H54 (cell line): ENCODE data around the gene ICAM2.

ENCODE experiments used
- DNase-seq: peaks from one replicate; pipeline ENCODE4 v3.0.0; 2011; ENCODE audit warnings: low spot score, mixed read lengths; ENCODE audit not compliant: insufficient read length
- FAIRE-seq: peaks from 3 replicates; lab custom pipeline; 2011; peaks lifted over from hg19 to GRCh38; lab: Jason Lieb, UNC
- POLR2A ChIP-seq: IDR thresholded peaks from 2 replicates; pipeline ENCODE4 v1.6.1; 2011; ENCODE audit warnings: low read depth, mild to moderate bottlenecking, low read length

ICAM2 gene

DNA sequence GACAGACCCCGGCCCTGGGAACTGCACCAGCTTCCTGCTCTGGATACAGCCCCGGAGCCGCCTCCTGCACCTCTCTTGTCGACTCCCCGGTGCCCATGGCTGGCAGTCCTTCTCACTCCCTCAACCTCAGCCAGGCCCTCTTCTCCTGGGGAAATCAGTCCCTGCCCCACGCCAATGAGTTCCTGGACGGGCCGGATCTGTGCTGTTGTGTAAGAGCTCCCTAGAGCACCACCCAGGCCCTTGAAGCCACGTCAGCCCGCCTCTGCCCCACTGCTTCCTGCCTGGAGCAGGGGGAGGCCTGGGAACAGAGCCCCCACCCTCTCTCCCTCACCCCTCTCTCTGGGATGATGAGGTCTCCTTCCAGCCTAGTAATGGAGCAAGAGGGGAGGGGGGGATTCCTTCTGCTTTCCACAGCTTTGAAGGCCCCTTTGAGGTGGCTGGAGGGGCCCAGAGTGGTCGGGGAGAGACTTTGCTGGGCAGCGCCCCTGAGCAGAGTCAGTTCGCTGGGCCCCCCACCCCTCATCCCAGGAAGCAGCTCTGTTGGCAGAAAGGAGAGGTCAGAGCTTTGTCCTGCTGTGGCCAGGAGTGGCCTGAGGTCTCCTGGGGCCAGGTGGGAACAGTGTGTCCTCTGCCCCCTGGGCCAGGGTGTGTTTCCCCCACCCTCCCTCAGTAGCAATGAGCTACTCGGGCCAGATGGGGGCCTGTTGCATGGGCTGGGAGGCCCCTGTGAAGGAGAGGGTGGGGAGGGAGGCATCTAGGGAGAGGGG is 18.5 kb downstream of the ICAM2 start:
- DNase-seq (no peak), FAIRE-seq (no peak)
- no peak for TF ChIP-seq POLR2A

DNA sequence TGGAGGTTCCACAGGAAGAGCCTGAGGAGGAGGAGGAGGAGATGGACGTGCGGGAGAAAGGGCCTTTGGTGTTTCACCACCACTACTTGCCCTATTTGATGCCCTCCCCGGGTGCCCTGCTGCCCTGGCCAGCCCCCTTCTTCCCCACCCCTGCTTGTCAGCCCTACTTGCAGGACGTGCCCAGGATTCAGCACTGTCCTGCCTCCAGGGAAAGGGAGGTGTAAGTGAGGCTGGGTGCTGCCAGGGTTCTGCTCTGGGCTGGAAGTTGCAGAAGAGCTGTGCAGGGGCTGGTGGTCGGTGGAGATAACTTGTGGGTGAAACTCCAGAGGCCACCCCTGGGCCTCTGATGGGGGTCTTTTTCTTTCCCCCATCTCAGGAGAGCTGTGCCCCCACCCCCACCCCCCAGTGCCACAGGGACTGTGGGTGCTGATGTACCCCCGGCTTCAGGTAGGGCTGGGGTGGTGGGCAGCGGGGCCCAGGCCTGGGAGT is 19.3 kb downstream of the ICAM2 start:
- FAIRE-seq: no peak

DNA sequence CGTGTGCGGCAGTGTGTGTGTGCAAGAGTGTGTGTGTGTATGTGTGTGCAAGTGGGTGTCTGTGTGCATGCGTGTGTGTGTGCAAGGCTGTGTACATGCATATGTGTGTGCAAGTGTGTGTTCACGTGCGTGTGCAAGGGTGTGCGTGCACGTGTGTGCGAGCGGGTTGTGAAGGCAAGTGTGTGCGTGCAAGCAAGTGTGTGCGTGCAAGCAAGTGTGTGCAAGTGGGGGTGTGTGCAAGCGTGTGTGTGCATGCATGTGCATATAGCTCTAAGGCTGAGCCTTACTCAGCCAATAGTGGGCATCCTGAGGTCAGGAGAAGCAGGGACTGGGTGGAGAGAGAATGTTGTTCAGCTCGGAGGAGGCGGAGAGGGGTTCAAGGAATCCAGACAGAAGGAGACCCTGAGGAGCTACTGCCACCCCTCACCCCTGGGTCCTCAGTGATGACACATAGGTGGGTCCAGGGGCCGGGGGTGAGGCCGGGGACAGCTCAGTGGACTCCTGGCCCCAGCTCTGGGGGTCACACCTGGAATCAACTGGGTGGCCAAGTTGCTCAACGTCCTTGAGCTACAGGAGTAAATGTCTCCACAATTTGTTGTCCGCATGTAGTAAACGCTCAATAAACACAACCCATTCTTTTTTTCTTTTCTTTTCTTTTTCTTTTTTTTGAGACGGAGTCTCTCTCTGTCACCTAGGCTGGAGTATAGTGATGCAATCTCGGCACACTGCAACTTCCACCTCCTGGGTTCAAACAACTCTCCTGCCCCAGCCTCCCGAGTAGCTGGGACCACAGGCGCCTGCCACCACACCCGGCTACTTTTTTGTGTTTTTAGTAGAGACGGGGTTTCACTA is 20.5 kb downstream of the ICAM2 start:
- no peak for DNase-seq
- FAIRE-seq: no peak
- TF ChIP-seq POLR2A: no peak

More for the DNA sequence above, 19.3 kb downstream of the ICAM2 start:
- DNase-seq: no peak
- no peak for TF ChIP-seq POLR2A

DNA sequence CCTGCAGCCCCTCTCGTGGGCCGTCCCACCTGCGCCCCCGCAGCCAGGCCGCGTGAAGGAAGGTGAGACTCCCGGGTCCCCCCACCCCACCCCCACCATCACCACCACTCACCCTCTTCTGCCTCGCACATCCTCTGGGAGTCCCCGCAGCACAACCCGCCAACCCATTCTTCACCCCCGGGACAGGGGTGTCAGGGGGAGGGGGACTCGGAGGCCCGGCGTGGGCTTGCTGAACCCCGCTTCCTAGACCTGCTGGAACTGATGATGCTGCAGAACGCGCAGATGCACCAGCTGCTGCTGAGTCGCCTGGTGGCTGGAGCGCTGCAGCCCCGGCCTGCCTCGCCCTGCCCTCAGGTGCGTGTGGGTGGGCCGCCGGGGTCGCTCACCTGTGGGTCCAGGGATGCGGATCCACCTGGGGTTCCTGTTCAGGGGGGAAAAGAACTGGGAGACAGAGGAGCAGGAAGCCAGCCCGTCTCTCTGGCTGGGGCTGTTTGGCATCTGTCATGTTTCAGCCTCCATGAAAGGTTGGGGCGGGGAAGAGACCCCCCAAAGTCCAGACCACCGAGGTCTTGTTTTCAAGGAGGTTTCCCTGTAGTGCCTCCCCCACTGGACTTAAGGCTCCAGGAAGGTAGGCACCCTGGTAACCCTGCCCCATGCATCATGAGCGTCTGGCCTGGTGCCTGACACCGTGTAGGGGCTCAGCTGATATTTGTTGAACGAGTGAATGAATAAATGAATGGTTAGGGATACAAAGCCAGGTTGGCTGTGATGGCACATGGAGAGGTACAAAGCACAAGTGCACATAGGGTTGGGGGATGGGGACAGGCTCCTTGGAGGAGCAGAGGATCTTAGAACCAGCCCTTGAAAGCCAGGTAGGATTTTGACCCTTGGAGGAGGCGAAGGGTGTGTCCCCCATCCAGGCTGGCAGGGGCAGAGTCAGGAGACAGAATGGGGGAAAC is 21.4 kb downstream of the ICAM2 start:
- no peak for TF ChIP-seq POLR2A
- FAIRE-seq: no peak
- DNase-seq: no peak

DNA sequence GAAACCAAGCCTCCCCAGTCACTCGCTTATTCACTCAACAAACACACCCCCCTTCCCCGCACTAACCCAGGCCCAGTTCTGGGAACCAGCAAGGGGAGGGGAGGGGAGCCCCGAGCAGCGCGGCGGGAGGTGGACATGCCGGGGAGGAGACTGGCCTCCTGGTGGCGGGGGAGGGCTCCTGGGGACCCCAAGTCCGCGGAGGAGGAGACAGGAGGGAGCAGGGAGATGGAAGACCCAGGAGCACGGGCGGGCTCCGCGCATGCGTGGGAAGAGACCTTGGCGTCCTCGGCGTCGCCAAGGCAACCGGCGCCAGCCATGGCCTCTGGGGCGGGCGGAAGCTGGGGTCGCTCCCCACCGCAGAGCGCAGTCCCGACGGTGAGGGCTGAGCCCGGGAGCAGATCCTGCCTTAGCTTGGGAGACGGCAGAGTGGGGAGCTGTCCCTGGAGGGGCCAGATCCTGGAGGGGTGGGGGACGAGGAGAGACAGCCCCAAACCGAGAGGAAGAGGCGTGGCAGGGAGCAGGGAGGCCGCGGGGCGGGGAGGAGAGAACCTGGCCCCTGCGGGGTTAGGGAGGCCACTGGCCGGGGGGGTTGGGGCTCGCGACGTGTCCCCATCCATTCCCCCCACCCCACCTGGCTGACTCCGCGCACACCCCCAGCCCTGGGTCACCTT is 22.2 kb downstream of the ICAM2 start, which contains the start of gene PRR29:
Gene PRR29, plus strand, starts transcription at position 302 of the 671 bp plus-strand sequence. Its CDS starts 14 bp downstream, at position 316.
- FAIRE-seq: no peak
- DNase-seq: peak; percentile 85

DNA sequence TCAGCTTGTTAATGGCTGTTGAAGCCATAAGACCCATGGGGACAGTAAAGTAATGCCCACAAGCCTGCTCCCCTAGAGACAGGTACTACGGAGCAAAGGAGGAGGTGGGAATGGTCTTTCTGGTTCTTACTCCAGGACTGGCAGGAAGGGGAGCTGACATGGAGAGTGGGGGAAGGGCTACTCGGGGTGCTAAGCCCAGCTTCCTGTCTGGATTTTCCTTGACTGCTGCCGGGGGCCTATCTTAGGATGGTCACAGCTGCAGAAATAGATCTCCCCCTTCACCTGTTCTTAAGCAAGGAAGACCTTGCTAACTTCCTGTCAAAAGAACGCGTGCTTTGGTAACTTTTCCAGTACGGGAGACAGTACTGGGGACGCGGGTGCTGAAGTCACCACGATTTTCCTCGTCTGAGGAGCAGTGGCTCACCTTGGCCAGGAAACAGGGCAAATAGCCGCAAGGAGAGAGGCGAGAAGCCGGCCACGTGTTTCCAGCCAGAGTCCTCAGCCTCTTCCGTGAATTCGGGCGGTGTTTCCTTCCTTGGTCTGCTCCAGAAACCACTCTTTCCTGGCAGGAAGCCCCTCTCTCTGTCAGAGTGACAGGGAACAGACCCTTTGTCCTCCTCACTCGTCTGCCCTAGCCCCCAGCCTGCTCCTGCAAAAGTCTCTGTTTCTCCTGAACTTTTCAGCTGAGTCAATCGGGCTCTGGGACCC is 22.9 kb downstream of the ICAM2 start:
- FAIRE-seq (no peak), DNase-seq (no peak)
- no peak for TF ChIP-seq POLR2A

More for the DNA sequence above, 22.2 kb downstream of the ICAM2 start, which contains the start of gene PRR29:
- no peak; the same call in 1 of the 2 replicates for TF ChIP-seq POLR2A

DNA sequence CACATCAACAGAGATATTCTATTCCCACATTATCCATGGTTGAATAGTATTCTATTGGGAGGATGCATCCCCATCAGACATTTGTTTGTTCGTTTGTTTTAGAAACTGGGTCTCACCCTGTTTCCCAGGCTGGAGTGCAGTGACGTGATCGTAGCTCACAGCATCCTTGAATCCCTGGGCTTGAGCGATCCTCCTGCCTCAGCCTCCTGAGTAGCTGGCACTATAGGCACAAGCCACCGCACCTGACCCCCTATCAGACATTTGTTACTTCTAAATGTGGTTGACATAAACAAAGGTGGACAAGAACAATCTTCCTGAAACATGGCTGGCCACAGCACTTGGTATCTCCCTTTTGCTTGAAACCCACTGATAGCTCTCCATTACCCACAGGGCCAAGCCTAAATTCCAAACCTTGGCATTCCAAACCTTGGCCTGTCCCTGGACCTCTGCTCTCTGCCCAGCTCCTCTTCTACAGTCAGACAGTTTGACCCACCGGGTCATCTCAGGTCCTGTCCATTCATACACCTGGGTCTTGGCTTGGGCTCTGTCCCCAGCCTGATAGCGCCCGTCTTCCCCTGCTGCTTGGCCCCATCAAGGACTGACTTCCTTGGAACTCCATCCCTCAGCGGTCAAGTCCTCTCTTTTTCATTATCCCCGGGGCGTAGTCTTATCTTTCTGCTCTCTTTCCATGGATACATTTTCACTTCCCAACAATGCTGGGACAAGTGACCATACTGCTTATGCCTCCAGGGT is 23.8 kb downstream of the ICAM2 start:
- DNase-seq: no peak
- no peak for FAIRE-seq
- TF ChIP-seq POLR2A: no peak

DNA sequence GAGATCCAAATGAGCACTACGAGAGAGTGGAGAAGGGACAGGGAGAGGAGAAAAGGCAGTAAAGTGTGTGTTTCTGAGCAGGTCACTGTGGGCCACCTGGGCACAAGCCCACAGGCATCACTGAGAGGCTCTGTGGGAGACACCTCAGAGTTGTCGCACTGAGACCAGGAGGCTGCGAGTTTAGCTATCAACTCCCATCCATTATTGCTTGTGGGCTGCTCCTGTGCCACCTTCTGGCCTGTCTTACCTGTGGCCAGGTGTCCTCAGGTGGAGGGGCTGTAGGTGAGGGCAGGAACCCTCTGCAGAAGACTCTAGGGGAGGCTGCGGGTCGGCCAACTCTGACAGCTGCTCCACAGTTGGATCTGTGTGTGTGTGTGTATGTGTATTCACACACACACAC is 24.8 kb downstream of the ICAM2 start:
- TF ChIP-seq POLR2A: no peak
- FAIRE-seq (no peak), DNase-seq (no peak)

DNA sequence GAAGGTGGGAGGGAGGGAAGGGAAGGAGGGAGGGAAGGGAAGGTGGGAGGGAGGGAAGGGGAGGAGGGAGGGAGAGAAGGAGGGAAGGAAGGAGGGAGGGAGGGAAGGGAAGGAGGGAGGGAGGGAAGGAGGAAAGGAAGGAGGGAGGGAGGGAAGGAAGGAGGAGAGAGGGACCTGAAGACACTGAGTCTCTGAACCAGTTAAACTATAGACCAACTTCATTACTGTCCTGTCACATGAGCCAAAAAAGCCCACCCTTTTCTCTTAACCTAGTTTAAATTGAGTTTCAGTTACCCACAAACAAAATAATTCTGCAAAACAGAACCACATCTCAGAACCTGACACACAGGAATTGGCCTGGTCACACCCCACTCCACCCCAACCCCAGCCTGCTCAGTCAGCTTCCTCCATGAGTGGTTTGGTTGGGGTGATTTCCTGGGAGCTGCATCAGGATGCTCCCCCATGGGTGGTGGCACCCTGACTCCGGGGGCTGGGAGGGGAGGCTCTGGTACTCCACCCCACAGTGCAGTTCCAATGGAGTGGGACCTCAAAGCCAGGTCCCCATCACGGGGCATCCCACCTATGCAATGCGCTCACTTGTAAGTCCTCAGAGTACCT is 27.0 kb downstream of the ICAM2 start:
- DNase-seq (no peak), FAIRE-seq (no peak)
- TF ChIP-seq POLR2A: no peak

DNA sequence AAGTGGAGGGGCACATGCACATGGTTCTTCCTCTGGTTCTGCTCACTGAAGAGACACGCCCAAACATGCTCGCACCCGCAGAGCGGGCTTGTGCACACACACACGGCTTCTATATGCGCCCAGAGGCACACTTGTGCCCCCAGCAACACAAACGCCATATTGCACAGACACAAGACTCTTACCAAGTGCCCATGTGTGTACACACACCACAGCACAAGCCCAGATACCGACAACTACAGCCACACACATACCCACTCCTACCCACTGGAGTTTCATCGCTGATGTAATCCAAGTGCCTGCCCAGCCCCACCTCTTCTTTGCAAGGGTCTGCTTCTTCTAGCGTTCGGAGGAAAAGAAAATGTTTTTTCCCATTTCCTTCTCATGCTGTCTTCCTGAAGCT is 28.8 kb downstream of the ICAM2 start:
- DNase-seq: no peak
- FAIRE-seq: no peak
- no peak for TF ChIP-seq POLR2A
